H9 (cell line): Measurements from ENCODE around the gene MCF2L. TPM values are rescaled to one million over a fixed set of nuclear protein-coding genes. Genes with fewer than 3 reads are reported as not detected.

Experiments
- DNase-seq: peaks from one replicate; pipeline ENCODE4 v3.0.0-alpha.2; 2017
- H2AFZ ChIP-seq: one replicate; pipeline ENCODE4 v1.6.1; 2013; ENCODE audit warnings: mild to moderate bottlenecking, low read length, control low read depth, moderate library complexity
- H2AK5ac ChIP-seq: 2 replicates; pipeline ENCODE4 v1.6.1; 2013; ENCODE audit warnings: low read length, control low read depth, mixed read lengths; ENCODE audit not compliant: insufficient read length
- H2BK120ac ChIP-seq: one replicate; pipeline ENCODE4 v1.6.1; 2013; ENCODE audit warnings: low read depth, mild to moderate bottlenecking, low read length, control low read depth, inconsistent platforms; ENCODE audit not compliant: poor library complexity, severe bottlenecking
- H2BK12ac ChIP-seq: 2 replicates; pipeline ENCODE4 v1.6.1; 2013; ENCODE audit warnings: low read length, control low read depth, mixed read lengths, low read depth; ENCODE audit not compliant: insufficient read length
- H2BK15ac ChIP-seq: 2 replicates; pipeline ENCODE4 v1.6.1; 2013; ENCODE audit warnings: low read depth, low read length, control low read depth
- H2BK20ac ChIP-seq: one replicate; pipeline ENCODE4 v1.6.1; 2013; ENCODE audit warnings: low read depth, mild to moderate bottlenecking, low read length, control low read depth, inconsistent platforms; ENCODE audit not compliant: poor library complexity, severe bottlenecking
- H2BK5ac ChIP-seq: 2 replicates; pipeline ENCODE4 v1.6.1; 2013; ENCODE audit warnings: low read length, control low read depth, mixed read lengths; ENCODE audit not compliant: insufficient read length
- H3K14ac ChIP-seq: 2 replicates; pipeline ENCODE4 v1.6.1; 2013; ENCODE audit warnings: low read length, control low read depth; ENCODE audit not compliant: insufficient read depth
- H3K18ac ChIP-seq: 2 replicates; pipeline ENCODE4 v1.6.1; 2013; ENCODE audit warnings: low read depth, mild to moderate bottlenecking, mixed read lengths, low read length, control low read depth; ENCODE audit not compliant: insufficient read length
- H3K23ac ChIP-seq: 2 replicates; pipeline ENCODE4 v1.6.1; 2013; ENCODE audit warnings: low read length, control low read depth, mixed read lengths, low read depth; ENCODE audit not compliant: insufficient read length
- H3K23me2 ChIP-seq: 2 replicates; pipeline ENCODE4 v1.6.1; 2013; ENCODE audit warnings: low read depth, mild to moderate bottlenecking, mixed read lengths, low read length, control low read depth; ENCODE audit not compliant: insufficient read length, poor library complexity, severe bottlenecking
- H3K27ac ChIP-seq: 2 replicates; pipeline ENCODE4 v1.5.1; 2013; ENCODE audit warnings: low read length, control low read depth, mixed read lengths, low read depth; ENCODE audit not compliant: insufficient read length
- H3K27me3 ChIP-seq: 2 replicates; pipeline ENCODE4 v1.6.1; 2013; ENCODE audit warnings: low read length, control low read depth, inconsistent platforms; ENCODE audit not compliant: insufficient read depth
- H3K4ac ChIP-seq: 2 replicates; pipeline ENCODE4 v1.6.1; 2013; ENCODE audit warnings: low read depth, mild to moderate bottlenecking, control low read depth, inconsistent platforms, low read length, moderate library complexity
- H3K4me1 ChIP-seq: 2 replicates; pipeline ENCODE4 v1.6.1; 2013; ENCODE audit warnings: low read length, control low read depth, inconsistent platforms; ENCODE audit not compliant: insufficient read depth
- H3K4me2 ChIP-seq: 2 replicates; pipeline ENCODE4 v1.6.1; 2013; ENCODE audit warnings: low read length, control low read depth, mixed read lengths; ENCODE audit not compliant: insufficient read length, insufficient read depth
- H3K56ac ChIP-seq: 2 replicates; pipeline ENCODE4 v1.6.1; 2013; ENCODE audit warnings: low read depth, mild to moderate bottlenecking, mixed read lengths, low read length, control low read depth; ENCODE audit not compliant: insufficient read length
- H3K79me1 ChIP-seq: 2 replicates; pipeline ENCODE4 v1.6.1; 2013; ENCODE audit warnings: low read depth, mild to moderate bottlenecking, moderate library complexity, low read length, control low read depth, inconsistent platforms; ENCODE audit not compliant: insufficient read depth, poor library complexity, severe bottlenecking
- H3K79me2 ChIP-seq: 2 replicates; pipeline ENCODE4 v1.6.1; 2013; ENCODE audit warnings: low read length, control low read depth, inconsistent platforms; ENCODE audit not compliant: insufficient read depth
- H3K9ac ChIP-seq: 2 replicates; pipeline ENCODE4 v1.6.1; 2013; ENCODE audit warnings: low read length, control low read depth, mixed read lengths; ENCODE audit not compliant: insufficient read length; ENCODE audit errors: extremely low read depth
- H3K9me3 ChIP-seq: one replicate; pipeline ENCODE4 v1.6.1; 2013; ENCODE audit warnings: low read depth, low read length, inconsistent platforms; ENCODE audit not compliant: control insufficient read depth
- H3T11ph ChIP-seq: one replicate; pipeline ENCODE4 v1.6.1; 2013; ENCODE audit warnings: mild to moderate bottlenecking, low read length, control low read depth, inconsistent platforms
- H4K20me1 ChIP-seq: one replicate; pipeline ENCODE4 v1.6.1; 2013; ENCODE audit not compliant: control insufficient read depth, insufficient read length, insufficient read depth
- H4K5ac ChIP-seq: 2 replicates; pipeline ENCODE4 v1.6.1; 2013; ENCODE audit warnings: low read depth, mild to moderate bottlenecking, mixed read lengths, low read length, control low read depth; ENCODE audit not compliant: insufficient read length
- H4K8ac ChIP-seq: replicated peaks from 2 replicates; pipeline ENCODE4 v1.6.1; 2013; ENCODE audit warnings: low read length, control low read depth, mixed read lengths, low read depth; ENCODE audit not compliant: insufficient read length
- H4K91ac ChIP-seq: 2 replicates; pipeline ENCODE4 v1.6.1; 2013; ENCODE audit warnings: low read depth, mild to moderate bottlenecking, moderate library complexity, mixed read lengths, low read length, control low read depth; ENCODE audit not compliant: insufficient read length
- H3K27ac Mint-ChIP-seq, 3 experiments: 2 replicates in 2 of 3; 3 replicates in 1 of 3; pipeline ENCODE4 v1.8.0; 2020 to 2021; ENCODE audit warnings: mixed read lengths in 3 of 3, mild to moderate bottlenecking in 1 of 3, moderate library complexity in 1 of 3
- H3K27me3 Mint-ChIP-seq: 2 replicates; pipeline ENCODE4 v1.8.0; 2021; ENCODE audit warnings: low read depth, mild to moderate bottlenecking, moderate library complexity, mixed read lengths
- H3K36me3 Mint-ChIP-seq, 3 experiments: 2 replicates in 2 of 3; 3 replicates in 1 of 3; pipeline ENCODE4 v1.8.0; 2020 to 2021; ENCODE audit warnings: low read depth in 3 of 3, mixed read lengths in 3 of 3; ENCODE audit not compliant: insufficient read depth in 1 of 3
- H3K4me1 Mint-ChIP-seq, 2 experiments: 2 replicates each; pipeline ENCODE4 v1.8.0; 2020; ENCODE audit warnings: mixed read lengths in 2 of 2
- H3K4me3 Mint-ChIP-seq, 2 experiments: 2 replicates in 1 of 2; 3 replicates in 1 of 2; pipeline ENCODE4 v1.8.0; 2020 to 2021; ENCODE audit warnings: mild to moderate bottlenecking in 2 of 2, mixed read lengths in 2 of 2, moderate library complexity in 1 of 2
- H3K9me3 Mint-ChIP-seq, 2 experiments: 2 replicates in 1 of 2; 3 replicates in 1 of 2; pipeline ENCODE4 v1.8.0; 2020; ENCODE audit warnings: mild to moderate bottlenecking in 2 of 2, mixed read lengths in 2 of 2, moderate library complexity in 1 of 2
- CTCF ChIP-seq: fragments of 200-600 bp; sonication (generic); conservative IDR thresholded peaks from 3 replicates; pipeline ENCODE4 v1.8.0; 2021; ENCODE audit warnings: antibody characterized with exemption, mild to moderate bottlenecking
- WGBS: extraction: QIAGEN DNeasy Blood & Tissue Kit; methylation state at CpG from one replicate; pipeline ENCODE4 v1.1.7; 2013; ENCODE audit warnings: missing lambda C conversion rate, low lambda C conversion rate, mixed read lengths; ENCODE audit not compliant: insufficient read length; ENCODE audit errors: extremely low coverage; 5-methylcytosine and 5-hydroxymethylcytosine counted together
- total RNA-seq: library from RNA; stranded (reverse); gene quantifications from 2 replicates; pipeline ENCODE4 v1.2.1, GENCODE V29; 2021

The MCF2L gene
- total RNA-seq, 1 experiment from 2014 or later = 18.5 TPM

- H3K23ac ChIP-seq = no peak overlapping the region
- no peak overlapping the region for H3K27ac Mint-ChIP-seq
- no peak overlapping the region for H4K5ac ChIP-seq
- H2AK5ac ChIP-seq = no peak overlapping the region
- no peak overlapping the region for H4K8ac ChIP-seq
- no peaks in the 10 kb centered on the region for H3K79me1 ChIP-seq
- H2BK15ac ChIP-seq = no peak overlapping the region
- no peak for DNase-seq
- peaks cover 0 to 10% (median 6%) of the 10 kb centered on the region in 3 experiments for H3K36me3 Mint-ChIP-seq
- no peak overlapping the region for H3K4ac ChIP-seq
- H3K9me3 ChIP-seq = no peaks in the 10 kb centered on the region
- H3K4me1 ChIP-seq = no peaks in the 10 kb centered on the region
- H4K91ac ChIP-seq = no peak overlapping the region
- no peaks in the 10 kb centered on the region for H3K23me2 ChIP-seq
- no peak overlapping the region for H3K14ac ChIP-seq
- peaks cover 3 to 4% of the 10 kb centered on the region in 2 experiments; a peak in 3 of 5 replicates for H3K9me3 Mint-ChIP-seq
- H3K4me2 ChIP-seq = no peak overlapping the region
- no peak overlapping the region for H2AFZ ChIP-seq
- no peak overlapping the region for H2BK12ac ChIP-seq
- H3K56ac ChIP-seq = no peak overlapping the region
- no peak overlapping the region for H3K9ac ChIP-seq
- no peaks in the 10 kb centered on the region; the same call in 1 of the 2 replicates for H3K79me2 ChIP-seq
- no peak overlapping the region for H2BK20ac ChIP-seq
- H2BK5ac ChIP-seq = no peak overlapping the region
- H3K4me3 Mint-ChIP-seq = no peak overlapping the region
- no peak overlapping the region for H3T11ph ChIP-seq
- no peak overlapping the region for H2BK120ac ChIP-seq
- H4K20me1 ChIP-seq = no peaks in the 10 kb centered on the region
- WGBS = no CpG with 5 or more reads among the region's 26 CpGs
- H3K4me1 Mint-ChIP-seq = peaks cover 0 to 14% of the 10 kb centered on the region in 2 experiments; a peak in 1 of 4 replicates
- H3K27me3 ChIP-seq = no peaks in the 10 kb centered on the region
- H3K27me3 Mint-ChIP-seq = no peaks in the 10 kb centered on the region; the same call in 1 of the 2 replicates
- no peak for TF ChIP-seq CTCF
- H3K18ac ChIP-seq = no peak overlapping the region
- H3K27ac ChIP-seq = no peak overlapping the region
Measured at GRCh38 chr13:113005076-113005865, 36.3 kb downstream of the MCF2L start.
